Femur (tissue), 1 donor: Measurements from ENCODE around the gene MZT2B.
"Not testable (repeated sequence)": the region's sequence is repeated elsewhere in the genome, so short reads cannot be mapped to it uniquely, and the experiment has no call there.

Experiments
- DNase-seq: peaks from one replicate; pipeline ENCODE4 v3.0.0-alpha.2; 2017

MZT2B gene

DNA sequence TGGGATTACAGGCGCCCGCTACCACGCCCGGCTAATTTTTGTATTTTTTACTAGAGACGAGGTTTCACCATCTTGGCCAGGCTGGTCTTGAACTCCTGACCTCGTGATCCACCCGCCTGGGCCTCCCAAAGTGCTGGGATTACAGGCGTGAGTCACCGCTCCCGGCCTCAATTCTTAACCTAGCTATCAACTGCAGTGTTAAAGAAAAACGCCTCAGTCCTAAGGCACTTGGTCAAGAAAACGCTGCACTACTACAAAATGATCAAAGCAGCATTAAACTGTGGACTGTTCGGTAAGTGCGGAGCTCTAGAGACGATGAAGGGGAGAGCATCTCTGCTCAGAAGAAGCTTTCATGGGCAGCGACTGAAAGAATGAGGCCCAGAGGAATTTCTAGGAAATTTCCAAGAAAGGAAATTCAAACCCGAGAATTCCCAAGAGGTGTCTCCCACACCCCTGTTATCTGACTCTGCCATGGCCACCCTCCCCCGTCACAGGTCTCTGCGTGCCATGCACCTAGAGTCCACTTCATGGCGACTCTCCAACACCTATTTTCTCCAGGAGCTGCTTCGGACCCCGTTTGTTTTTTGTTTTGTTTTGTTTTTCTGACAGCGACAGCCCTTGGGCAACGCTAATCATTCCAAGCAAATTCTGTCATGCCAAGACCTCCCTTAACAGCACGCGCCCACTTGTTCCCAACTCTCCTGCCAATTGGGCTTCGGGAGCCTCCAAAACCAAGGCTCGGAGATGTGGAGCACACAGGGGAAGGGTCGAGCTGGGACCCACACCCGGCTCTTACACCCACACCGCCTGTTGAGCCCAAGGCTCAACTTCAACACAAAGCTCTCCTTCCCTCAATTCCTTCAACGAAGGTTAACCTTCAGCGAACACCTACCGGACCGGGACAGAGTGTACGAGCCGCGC, 1.4 kb upstream of the MZT2B start:
- DNase-seq, result not testable (repeated sequence)

- DNase-seq, result peak; percentile 99
Observed at GRCh38 chr2:130181325-130181879, 660 bp upstream of the MZT2B start, which contains the start of gene SMPD4. TSS of gene SMPD4 (minus strand) at chr2:130181602. CDS start at chr2:130176592, 5,010 bp downstream.

DNA sequence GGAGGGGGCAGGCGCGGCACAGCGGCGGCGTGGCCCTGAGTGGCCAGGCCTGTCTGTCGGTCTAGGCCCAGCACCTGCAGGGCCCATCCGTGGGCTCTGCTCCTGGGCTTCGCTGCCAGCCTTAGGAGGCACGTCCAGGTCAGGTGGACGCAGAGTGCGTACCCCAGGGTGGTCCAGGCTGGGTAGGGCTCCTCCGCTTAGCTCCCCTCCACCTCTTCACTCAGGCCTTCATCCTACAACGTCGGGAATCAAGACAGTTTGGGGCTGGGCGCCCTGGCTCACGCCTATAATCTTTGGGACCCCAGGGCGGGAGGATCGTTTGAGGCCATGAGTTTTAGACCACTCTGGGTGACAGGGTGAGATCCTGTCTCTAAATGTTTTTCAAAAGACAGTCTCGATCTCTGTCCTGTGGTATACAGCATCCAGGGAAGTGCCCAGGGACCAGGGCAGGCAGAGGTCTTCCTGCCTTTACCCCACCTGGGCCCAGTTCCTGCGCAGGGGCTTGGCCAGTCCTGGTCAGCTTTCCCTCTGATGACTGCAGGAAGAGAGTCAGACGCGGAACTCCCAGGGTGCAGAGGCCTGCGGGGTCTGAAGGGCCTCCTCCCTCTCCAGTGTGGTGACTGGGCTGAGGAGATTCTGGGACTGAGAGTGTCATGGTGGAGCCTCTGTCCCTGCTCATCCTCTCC, 907 bp downstream of the MZT2B start:
- not testable (repeated sequence) for DNase-seq

DNA sequence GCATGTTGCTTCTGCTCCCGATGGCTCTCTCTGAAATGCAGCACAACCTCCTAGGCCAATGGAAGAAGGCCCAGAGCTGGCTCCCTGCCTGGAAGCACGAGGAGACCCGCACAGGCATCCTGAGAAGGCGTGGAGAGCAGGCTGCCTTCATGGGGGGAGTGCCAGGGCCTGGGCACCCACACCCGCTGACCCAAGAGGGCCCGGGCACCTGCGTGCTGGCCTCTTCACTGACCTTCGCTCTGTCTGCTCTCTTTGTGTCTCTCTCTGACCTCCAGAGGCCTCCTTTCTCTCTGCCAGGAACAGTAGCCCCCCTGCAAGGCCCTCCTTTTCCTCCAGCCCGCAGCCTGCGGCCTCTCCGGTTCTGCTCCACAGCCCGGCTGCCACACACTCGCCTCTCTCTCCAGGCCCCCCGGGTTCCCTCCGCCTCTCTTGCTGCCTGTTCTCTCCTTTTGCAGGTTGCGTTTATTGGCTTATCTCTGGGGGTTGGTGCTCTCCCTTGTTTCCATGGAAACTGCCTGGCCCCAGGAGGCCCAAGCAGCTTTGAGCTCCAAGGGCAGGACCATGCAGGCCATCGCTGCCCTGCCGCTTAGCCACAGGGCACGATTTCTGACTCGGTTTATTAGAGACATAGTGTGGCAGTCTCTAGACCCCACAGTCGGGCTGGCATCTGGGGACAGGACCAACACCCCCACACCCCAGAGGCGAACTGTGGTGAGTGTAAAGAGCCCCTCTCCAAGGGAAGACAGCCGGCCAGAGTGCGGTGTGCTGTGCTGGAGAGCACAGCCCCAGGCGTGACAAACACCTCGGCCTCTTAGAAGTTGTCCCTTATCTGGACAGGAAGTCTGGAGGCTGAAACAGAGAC, 1.7 kb downstream of the MZT2B start:
- peak; percentile 60 for DNase-seq

- no peak for DNase-seq
Observed at GRCh38 chr2:130185436-130185835, 3.4 kb downstream of the MZT2B start.

- no peak for DNase-seq
Observed at GRCh38 chr2:130185896-130186295, 3.8 kb downstream of the MZT2B start.

DNA sequence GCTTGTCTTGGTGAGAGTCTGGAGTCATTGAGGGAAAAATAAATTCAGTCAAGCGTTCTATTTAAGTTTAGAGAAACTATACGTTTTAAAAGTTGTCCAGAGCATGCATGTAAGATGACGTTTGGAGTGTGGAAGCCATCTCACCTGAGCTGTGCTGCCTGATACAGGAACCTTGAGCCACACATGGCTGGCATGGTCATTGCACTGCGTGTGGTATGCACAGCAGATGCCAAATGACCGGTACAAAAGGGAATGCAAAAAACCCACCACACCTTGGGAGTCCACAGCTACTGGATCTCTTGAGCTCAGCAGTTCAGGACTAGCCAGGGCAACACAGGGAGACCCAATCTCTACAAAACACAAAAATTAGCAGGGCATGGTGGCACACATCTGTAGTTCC, 4.3 kb downstream of the MZT2B start:
- no peak for DNase-seq

- DNase-seq, result no peak
Observed at GRCh38 chr2:130187268-130187667, 5.2 kb downstream of the MZT2B start.

DNA sequence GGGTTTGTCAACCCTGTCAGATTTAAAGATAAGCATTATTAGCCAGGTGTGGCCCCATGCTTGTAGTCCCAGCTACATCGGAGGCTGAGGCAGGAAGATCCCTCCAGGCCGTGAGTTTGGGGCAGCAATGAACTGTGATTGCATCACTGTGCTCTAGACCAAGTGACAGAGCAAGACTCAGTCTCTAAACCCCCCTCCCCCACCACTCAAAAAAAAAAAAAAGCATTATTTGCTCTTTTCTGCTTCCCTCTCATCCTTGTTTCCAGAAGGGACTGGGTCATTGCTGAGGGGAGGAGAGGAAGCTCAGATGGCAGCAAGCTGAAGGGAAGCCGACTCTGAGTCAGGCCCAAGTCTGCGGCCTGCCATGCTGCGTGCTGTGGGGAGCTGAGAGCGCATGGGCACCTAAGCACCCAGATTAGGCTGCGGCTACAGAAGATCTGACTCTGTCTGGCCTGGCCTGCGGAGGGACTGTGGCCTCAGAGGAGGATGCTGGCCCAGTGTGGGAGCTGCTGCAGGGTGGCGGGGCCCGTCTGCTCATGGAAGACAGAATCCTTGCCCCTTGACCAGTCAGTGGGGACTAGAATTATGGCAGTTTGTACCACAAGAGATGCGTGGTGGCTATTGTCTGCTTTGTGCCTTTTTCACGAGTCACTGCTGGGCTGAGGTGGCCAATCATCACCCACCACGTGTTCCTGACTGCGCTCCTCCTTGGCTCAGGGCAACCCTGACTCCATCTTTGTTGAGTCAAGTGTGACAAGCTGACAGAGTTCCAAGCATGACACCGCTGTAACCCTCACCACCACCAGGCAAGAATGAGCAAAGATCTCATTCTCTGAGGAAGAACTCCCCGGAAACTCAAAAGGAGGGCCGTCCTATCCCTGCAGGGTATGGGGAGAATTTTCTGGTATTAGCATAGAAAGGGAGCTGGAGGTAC, 6.1 kb downstream of the MZT2B start:
- not testable (repeated sequence) for DNase-seq

DNA sequence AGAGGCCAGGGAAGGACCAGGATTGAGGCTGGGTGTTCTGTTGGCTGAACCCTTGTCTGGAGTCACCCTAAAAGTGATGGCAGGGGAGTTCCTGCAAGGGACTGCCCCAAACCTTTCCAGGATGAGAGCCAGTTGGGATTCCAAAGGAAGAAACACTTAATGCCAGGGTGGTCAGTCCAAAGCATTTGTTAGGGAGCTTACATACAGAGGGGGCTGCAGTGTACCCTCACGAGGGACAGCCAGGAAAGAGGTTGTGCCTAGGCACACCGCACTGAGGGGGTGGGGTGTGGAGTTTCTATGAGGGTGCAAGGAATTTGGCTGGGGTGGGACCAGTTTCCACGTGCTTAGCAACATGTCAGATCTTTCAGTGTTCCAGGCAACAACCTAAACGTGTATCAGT, 6.9 kb downstream of the MZT2B start:
- DNase-seq, result not testable (repeated sequence)

DNA sequence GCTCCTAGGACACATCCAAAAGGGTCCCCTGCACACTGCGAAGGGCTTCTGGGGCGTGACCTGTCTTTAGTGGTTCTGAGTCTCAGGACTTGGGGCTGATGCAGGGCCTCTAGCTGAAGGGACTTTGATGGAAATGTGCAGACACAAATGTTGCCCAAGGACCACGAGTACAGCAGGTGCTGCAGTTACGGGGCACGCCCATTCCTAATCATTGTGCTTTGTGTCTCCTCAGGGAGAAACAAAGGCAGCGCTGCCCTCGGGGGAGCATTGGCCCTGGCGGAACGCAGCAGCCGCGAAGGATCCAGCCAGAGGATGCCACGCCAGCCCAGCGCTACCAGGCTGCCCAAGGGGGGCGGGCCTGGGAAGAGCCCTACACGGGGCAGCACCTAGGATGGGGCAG, 8.2 kb downstream of the MZT2B start:
- DNase-seq, result no peak

DNA sequence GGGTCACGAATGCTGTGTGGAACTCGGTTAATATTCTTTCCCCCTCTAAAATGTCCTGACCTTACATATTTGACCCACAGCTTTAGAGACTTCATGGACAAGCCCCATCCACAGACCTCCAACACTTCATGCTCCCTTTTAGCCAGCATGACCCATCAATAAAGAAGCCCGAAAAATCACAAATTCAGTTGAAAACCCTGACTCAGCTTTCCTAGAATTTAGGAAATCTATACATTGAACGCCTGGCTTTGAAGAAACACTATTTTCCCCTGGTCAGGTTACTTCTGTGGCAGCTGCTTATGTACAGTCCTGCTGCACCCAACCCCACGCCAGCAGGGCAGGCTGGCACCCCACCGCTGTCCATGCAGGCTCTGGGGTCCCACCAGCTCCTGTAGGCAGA, 9.3 kb downstream of the MZT2B start:
- not testable (repeated sequence) for DNase-seq

DNA sequence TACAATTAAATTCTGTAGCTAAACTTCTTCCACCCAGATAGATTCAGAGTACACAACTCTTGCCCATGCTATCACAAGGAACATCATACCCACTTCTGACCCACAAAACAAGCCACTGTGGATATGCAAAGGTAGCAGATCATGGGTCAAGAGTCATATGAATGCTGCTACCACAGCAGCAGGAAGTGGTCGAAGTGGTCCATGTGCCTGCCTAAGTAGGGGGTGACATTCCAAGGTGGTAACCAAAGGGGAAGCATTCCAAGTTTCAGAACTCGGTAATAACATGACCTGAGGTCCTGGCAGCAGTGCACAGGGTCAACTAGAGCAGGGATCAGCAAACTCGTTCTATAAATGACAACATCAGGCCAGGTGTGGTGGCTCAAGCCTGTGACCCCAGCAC, 10.4 kb downstream of the MZT2B start:
- DNase-seq, result not testable (repeated sequence)

GRCh38 chr2:130193824-130194223, 11.8 kb downstream of the MZT2B start:
- not testable (repeated sequence) for DNase-seq

DNA sequence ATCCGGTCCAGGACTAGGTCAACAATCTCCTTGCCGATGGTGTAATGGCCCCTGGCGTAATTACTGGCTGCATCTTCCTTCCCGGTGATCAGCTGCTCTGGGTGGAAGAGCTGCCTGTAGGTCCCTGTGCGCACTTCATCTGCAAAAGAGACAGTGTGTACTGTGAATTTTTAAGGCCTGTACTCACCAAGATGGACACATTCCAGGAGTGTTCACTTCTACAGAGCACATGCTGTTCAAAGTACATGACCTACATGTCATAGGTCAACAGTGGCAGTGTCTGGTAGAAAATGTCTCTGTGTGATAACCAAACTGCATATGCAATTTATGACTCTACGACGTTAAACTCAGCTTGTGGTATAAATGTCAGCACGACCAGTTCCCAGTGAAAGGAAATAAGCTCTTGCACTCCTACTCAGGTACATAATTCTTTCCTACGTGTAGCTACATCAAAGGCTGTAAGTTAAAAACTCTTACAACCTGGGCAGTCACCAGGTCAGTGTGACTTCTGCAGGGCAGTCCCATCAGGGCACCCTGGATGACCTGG, 13.1 kb downstream of the MZT2B start:
- DNase-seq, result not testable (repeated sequence)

DNA sequence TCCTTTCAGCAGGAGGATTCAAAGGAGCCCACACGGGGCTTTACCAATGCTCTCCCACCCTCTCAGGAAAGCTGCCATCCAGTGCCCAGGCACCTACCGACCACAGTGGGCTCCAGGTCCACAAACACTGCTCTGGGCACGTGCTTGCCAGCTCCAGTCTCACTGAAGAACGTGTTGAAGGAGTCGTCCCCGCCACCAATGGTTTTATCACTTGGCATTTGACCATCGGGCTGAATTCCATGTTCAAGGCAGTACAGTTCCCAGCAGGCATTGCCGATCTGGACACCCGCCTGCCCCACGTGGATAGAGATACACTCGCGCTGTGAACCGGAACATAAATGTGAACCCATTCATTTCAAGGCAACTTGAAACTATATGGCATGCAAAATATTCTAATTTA, 14.0 kb downstream of the MZT2B start:
- not testable (repeated sequence) for DNase-seq

- DNase-seq, result no peak
Observed at GRCh38 chr2:130198343-130198742, 16.3 kb downstream of the MZT2B start, which contains the start of gene TUBA3E. TSS of gene TUBA3E (minus strand) at chr2:130198439. CDS start at chr2:130198360, 79 bp downstream.

GRCh38 chr2:130202518-130202917, 20.5 kb downstream of the MZT2B start:
- not testable (repeated sequence) for DNase-seq

- not testable (repeated sequence) for DNase-seq
Observed at GRCh38 chr2:130203150-130203549, 21.1 kb downstream of the MZT2B start.

- not testable (repeated sequence) for DNase-seq
Observed at GRCh38 chr2:130207051-130207450, 25.0 kb downstream of the MZT2B start.

DNA sequence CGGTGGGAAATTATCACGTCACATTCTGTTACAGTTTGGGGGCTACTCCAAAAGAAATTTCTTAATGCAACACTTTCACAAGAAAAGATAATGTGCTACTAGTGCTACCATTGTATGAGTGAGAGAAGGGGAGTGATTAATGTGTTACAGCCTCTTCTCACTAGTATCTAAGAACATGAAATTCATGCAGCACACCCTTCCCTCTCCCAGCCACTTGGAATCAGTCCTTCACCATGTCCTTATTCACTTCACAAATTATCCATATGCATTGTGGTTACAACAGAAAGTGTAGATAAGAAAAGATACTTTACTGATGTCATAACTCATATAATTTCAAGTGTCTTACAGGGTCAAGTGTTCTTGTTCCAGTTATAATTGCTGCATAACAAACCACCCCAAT, 37.1 kb downstream of the MZT2B start:
- not testable (repeated sequence) for DNase-seq
